ENCODE measurements around the gene RORB.

Gene RORB

DNA sequence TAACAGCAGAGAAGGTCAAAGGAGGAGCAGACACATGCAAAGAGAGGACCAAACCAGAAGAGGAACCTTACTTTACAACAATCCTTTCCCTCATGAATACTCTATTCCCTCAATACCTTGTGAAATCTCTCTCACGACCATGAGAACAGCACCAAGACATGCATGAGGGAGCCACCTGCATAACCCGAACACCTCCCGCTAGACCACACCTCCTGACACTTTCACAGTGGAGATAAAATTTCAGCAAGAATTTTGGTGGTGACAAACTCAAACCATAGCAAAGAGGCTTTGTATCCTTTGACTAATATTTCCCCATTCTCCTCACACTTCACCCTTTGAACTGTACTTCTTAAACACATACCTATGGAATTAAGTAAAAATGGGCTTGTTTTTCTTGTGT is 101.7 kb downstream of the RORB start:
- no peak for DNase-seq (ENCODE audit: low read depth in 2 of 2)

DNA sequence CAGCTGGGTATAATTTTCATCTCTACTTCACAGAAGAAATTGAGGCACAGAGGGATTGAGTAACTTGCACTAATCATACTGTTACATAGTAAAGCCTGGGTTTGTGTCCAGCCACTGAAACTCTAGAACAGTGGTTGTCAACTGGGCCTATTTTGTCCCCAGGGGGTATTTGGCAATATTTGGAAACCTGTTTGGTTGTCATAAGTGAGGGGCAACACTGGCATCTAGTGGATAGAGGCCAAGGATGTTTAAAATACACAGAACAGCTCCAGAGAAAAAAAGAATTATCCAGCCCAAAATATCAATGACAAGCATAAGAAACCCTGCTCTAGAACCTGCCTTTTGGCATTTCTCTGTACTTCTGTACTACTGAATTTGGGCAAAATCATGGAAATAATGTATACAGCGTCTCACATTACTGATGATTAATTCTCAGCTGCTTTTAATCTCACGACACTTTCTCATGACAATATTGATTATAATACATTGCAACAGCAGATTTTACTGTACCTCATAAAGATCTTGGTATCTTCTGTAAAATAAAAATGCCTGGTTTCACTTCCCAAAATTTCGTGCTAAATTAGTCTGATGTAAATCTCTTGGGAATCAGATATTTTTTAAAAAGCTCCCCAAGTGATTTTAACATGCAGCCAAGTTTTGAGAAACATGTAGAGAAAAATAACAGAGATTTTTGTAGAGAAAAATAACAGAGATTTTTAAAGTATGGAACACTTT is 112.7 kb downstream of the RORB start:
- no peak for DNase-seq (ENCODE audit: low read depth in 2 of 2)

- DNase-seq (ENCODE audit: low read depth in 2 of 2) = no peak
Observed at GRCh38 chr9:74610523-74611061, 113.5 kb downstream of the RORB start.

DNA sequence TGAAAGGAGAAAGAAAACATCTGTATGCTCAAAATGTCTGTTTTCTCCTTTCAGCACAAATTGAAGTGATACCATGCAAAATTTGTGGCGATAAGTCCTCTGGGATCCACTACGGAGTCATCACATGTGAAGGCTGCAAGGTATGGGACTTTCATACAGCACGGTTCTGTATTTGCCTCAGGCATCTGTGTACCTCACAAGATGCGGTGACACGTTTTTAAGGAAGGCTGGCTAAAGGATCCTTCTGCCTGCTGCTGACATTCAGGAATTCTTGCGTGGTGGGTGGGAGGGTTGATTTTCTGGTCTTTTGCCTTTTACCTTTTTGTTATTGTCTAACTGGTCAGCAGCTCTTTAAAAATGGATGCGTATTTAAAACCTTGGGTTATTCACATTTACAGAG is 133.1 kb downstream of the RORB start:
- DNase-seq (ENCODE audit: low read depth in 2 of 2) = no peak

DNA sequence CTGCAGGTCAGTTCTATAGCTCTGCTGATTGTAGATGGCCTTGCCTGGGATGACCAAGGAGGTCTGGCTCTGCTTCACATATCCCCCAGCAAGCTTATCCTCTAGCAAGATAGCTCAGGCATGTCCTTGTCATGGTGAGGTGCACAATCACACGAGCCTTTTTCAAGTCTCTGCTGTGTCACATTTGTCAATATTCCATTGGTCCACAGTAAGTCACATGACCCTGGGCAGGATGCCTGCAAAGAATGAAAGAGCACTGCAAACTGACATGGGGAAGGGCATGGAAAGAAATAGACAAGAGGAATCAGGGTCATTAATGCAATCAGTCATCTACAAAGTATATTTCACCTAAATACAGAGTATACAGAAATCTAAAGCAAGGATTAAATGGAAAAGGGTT is 142.0 kb downstream of the RORB start:
- no peak for DNase-seq (ENCODE audit: low read depth in 2 of 2)

DNA sequence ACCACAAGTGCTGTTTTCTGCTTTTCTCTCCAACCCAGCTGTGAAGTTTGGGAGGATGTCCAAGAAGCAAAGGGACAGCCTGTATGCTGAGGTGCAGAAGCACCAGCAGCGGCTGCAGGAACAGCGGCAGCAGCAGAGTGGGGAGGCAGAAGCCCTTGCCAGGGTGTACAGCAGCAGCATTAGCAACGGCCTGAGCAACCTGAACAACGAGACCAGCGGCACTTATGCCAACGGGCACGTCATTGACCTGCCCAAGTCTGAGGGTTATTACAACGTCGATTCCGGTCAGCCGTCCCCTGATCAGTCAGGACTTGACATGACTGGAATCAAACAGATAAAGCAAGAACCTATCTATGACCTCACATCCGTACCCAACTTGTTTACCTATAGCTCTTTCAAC is 145.2 kb downstream of the RORB start:
- no peak for DNase-seq (ENCODE audit: low read depth in 2 of 2)

- no peak for DNase-seq (ENCODE audit: low read depth in 2 of 2)
Observed at GRCh38 chr9:74643303-74643923, 146.3 kb downstream of the RORB start.

GRCh38 chr9:74644023-74644422 is 146.9 kb downstream of the RORB start:
- no peak for DNase-seq (ENCODE audit: low read depth in 2 of 2)

DNA sequence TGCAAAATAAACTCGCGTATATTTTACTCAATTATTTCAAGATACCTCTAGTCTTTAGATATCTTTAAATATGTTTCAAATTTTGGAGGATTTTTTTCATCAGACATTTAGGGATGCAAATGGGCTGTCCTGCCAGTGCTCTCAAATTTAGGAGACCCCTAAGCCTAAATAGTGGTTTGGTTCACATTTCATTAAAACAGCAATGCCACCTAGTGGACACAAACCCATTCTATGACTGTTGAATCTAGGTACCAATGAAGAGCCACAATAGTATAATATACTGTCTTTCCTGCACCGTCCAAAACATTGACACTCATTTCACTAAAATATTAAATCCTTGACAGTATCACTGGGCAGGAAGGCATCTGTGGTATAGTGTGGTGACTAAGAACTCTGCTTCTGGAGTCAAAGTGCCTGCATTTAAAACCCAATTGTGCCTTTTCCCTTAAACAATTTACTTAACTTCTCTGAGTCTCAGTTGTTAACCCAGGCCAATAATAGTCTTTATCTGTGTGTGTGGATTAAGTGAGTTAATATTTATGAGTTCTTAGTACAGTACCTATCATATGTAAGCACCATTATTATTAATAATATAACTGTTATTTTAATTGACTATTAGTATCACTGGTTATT is 148.0 kb downstream of the RORB start:
- no peak for DNase-seq (ENCODE audit: low read depth in 2 of 2)

DNA sequence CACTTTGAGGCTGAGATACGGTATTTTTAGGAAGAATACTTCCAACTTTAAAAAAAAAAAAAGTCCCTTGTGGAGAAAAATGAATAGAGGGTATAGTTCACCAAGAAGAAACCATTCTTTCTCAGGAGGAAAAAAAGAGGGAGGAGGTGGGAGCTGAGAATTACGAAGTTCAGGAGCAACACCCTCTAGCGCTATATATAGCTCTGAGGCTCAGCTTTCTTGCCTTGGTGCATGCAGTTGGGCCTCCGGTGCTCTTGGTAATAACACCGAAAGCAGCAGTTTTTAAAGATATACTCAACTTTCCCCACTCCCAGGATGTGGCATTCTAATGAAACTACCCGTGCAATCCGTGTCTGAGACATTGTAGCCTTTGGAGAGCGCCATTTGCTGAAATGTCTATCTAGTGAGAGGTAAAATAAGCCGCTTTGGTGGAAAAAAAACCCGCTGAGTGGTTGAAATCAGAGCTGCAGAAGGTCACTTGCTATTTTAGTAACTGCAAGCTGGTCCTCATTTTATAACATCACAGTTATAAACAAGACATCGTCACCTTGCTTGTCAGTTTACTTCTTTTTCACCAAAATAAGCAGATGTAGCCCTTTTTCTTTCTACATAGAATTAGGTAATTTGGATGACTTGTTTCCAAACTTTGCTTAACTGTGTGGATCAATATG is 156.4 kb downstream of the RORB start:
- no peak for DNase-seq (ENCODE audit: low read depth in 2 of 2)

GRCh38 chr9:74662674-74663073 is 165.5 kb downstream of the RORB start:
- no peak for DNase-seq (ENCODE audit: low read depth in 2 of 2)

DNA sequence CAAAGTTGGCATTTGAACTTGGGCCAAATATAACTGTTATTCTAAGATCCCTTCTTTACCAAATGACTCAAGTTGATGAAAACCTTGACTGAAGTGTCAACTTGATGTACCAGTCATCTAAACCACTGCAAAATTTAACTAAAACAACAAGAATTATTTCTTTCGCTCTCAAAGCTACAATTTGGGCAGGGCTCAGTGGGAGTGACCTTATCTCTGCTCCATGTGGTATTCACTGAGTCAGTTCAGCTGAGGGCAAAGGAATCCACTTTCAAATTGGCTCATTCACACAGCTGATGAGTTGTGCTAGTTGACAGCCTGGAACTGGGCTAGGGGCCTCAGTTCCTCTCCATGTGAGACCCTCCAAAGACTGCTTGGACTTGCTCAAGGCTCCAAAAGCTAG is 166.3 kb downstream of the RORB start:
- DNase-seq (ENCODE audit: low read depth in 2 of 2) = no peak

DNA sequence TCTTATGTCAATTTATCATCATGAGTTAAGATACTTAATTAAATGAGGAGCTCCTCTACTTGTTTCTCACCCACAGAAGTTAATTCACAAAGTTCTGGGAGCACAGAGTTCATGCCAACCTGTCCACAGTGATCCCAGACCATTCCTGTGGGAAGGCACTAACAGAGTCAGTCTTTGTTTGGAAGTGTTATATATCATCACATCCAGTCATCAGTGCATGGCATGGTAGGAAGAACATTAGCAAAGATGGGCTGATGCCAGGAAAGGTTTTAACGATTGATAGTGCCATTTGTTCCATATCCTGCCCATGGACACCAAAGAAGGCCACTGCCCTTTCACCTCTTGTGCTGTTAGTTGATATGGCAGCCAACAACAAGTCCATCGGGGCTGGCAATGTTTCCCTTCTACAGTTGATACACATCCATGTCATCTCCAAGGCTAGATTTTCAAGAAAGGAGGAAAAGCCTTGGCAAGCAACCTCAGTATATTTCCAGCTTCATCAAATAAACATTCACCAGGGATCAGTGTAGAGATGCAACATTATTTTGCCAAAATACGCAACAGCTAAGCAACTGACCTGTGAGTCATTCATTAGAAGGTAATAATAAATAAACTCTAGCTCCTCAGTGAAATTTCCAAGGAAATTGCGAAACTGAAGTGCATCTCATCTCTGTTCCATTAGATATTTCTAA is 169.6 kb downstream of the RORB start:
- no peak for DNase-seq (ENCODE audit: low read depth in 2 of 2)

DNA sequence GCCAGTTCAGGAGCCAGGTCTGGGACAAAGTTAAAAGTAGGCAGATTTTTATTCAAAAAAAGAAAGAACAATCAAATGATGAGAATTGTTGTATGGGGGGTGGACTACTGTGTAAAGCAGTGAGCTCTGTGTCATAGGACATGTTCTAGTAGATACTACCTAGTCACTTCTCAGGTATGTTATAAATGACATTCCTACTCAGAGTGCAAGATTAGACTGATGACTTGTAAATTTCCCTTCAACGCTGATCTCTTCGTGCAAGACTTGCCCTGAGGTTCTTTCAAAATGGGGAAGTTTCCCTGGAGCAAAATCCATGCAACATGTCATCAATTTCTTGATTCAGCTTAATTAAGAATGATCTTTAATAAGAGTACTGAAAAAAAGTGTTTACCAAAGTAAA is 175.1 kb downstream of the RORB start:
- no peak for DNase-seq (ENCODE audit: low read depth in 2 of 2)

DNA sequence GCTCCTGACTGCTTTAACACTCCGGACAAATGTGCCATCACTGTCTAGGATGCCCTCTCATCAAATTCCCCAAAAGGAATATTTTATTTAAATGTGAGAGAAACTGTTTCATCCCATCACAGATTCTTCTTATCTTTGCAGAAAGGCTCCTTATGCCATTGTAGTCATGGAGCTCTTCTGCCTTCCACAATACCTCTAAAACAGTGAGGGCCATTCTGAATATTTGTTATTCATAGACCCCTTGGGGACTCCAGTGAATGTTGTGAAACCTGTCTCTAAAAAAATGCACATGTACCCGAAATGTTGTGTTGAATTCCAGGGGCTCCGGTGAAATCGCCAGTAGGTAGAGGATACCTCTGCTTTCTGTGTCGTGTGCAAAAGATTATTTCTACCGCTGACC is 176.9 kb downstream of the RORB start:
- no peak for DNase-seq (ENCODE audit: low read depth in 2 of 2)

- no peak for DNase-seq (ENCODE audit: low read depth in 2 of 2)
Observed at GRCh38 chr9:74681906-74682305, 184.8 kb downstream of the RORB start.

GRCh38 chr9:74683322-74683721 is 186.2 kb downstream of the RORB start:
- DNase-seq (ENCODE audit: low read depth in 2 of 2) = no peak

GRCh38 chr9:74691058-74691457 is 193.9 kb downstream of the RORB start:
- no peak for DNase-seq (ENCODE audit: low read depth in 2 of 2)

DNA sequence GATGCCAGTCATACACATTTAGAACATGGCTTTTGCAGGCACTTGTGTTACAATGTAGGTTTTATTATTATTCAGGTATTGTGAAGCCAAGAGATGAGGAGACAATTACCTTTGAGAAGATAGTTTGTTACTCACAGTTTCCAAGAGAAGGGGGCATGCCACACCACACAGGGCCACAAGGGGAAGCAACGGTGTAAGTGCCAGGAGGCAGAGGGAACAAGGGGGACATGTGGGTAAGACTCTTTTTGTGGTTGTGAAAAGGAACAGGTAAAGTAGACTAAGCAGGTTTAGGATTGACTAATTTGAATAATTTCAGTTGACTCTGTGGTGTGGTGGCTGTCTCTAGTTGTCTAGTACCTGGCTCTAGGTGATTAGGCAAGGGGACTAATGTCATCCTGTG is 199.4 kb downstream of the RORB start:
- no peak for DNase-seq (ENCODE audit: low read depth in 2 of 2)

GRCh38 chr9:74697535-74697934 is 200.4 kb downstream of the RORB start:
- DNase-seq (ENCODE audit: low read depth in 2 of 2) = no peak

- DNase-seq (ENCODE audit: low read depth in 2 of 2) = no peak
Observed at GRCh38 chr9:74711341-74711740, 214.2 kb downstream of the RORB start.

GRCh38 chr9:74718709-74719108 is 221.6 kb downstream of the RORB start:
- DNase-seq (ENCODE audit: low read depth in 2 of 2) = no peak
